ENCODE results near the gene NOTCH4. TPM values are rescaled to one million over a fixed set of nuclear protein-coding genes. Genes with fewer than 3 reads are reported as not detected.

The NOTCH4 gene
- total RNA-seq, 1 donor from 2014 or later, result 9.9 TPM

- Histone ChIP-seq H3K9ac (ENCODE audit: low read depth in 1 of 3, low read length in 3 of 3) (no peak overlapping the region), H3K4me3 (ENCODE audit: low read length in 3 of 3) (no peak overlapping the region), H3K4me1 (ENCODE audit: control insufficient read depth in 3 of 3, insufficient read depth in 3 of 3, low read length in 3 of 3) (peaks cover 6 to 7% (median 7%) of the 10 kb centered on the region in 3 donors), H3K27ac (ENCODE audit: low read depth, low read length) (no peak overlapping the region), H3K36me3 (ENCODE audit: control insufficient read depth in 3 of 3, insufficient read depth in 3 of 3, low read length in 3 of 3) (no peaks in the 10 kb centered on the region), H3K27me3 (ENCODE audit: control insufficient read depth in 3 of 3, insufficient read depth in 3 of 3, low read length in 3 of 3) (peaks cover 17 to 34% (median 25%) of the 10 kb centered on the region in 3 donors), H3K9me3 (ENCODE audit: control insufficient read depth in 3 of 3, low read length in 3 of 3) (no peaks in the 10 kb centered on the region)
Measured at GRCh38 chr6:32147401-32148132, 76.3 kb downstream of the NOTCH4 start.

GRCh38 chr6:32146687-32147086 is 77.2 kb downstream of the NOTCH4 start:
- H3K9me3 ChIP-seq (ENCODE audit: control insufficient read depth in 3 of 3, low read length in 3 of 3), result no peaks in the 10 kb centered on the region
- H3K9ac ChIP-seq (ENCODE audit: low read depth in 1 of 3, low read length in 3 of 3), result no peak overlapping the region
- H3K4me3 ChIP-seq (ENCODE audit: low read length in 3 of 3), result no peak overlapping the region
- no peaks in the 10 kb centered on the region for H3K36me3 ChIP-seq (ENCODE audit: control insufficient read depth in 3 of 3, insufficient read depth in 3 of 3, low read length in 3 of 3)
- no peaks in the 10 kb centered on the region for H3K4me1 ChIP-seq (ENCODE audit: control insufficient read depth in 3 of 3, insufficient read depth in 3 of 3, low read length in 3 of 3)
- H3K27me3 ChIP-seq (ENCODE audit: control insufficient read depth in 3 of 3, insufficient read depth in 3 of 3, low read length in 3 of 3), result peaks cover 17 to 34% (median 25%) of the 10 kb centered on the region in 3 donors
- no peak overlapping the region for H3K27ac ChIP-seq (ENCODE audit: low read depth, low read length)

- H3K27ac ChIP-seq (ENCODE audit: low read depth, low read length), result no peak overlapping the region
- H3K36me3 ChIP-seq (ENCODE audit: control insufficient read depth in 3 of 3, insufficient read depth in 3 of 3, low read length in 3 of 3), result no peaks in the 10 kb centered on the region
- peaks cover 14 to 33% (median 25%) of the 10 kb centered on the region in 3 donors for H3K27me3 ChIP-seq (ENCODE audit: control insufficient read depth in 3 of 3, insufficient read depth in 3 of 3, low read length in 3 of 3)
- no peaks in the 10 kb centered on the region for H3K4me1 ChIP-seq (ENCODE audit: control insufficient read depth in 3 of 3, insufficient read depth in 3 of 3, low read length in 3 of 3)
- no peak overlapping the region for H3K4me3 ChIP-seq (ENCODE audit: low read length in 3 of 3)
- H3K9ac ChIP-seq (ENCODE audit: low read depth in 1 of 3, low read length in 3 of 3), result no peak overlapping the region
- no peaks in the 10 kb centered on the region for H3K9me3 ChIP-seq (ENCODE audit: control insufficient read depth in 3 of 3, low read length in 3 of 3)
Measured at GRCh38 chr6:32146287-32146686, 77.6 kb downstream of the NOTCH4 start.

Small RNA genes within 50 kb of the gene (small RNA-seq; reads per million reads assigned to genes)
- gene AL662884.1 (not detected), gene MIR6833 (not detected)

Other genes with a start within 250 kb of the NOTCH4 start
- 14.1 TPM for gene C4A, start 242.0 kb downstream of the NOTCH4 start, total RNA-seq
- 18.3 TPM for gene C4B, start 209.3 kb downstream of the NOTCH4 start, total RNA-seq
- gene CYP21A2, start 185.7 kb downstream of the NOTCH4 start, total RNA-seq, result not detected
- gene TNXB, start 114.7 kb downstream of the NOTCH4 start, total RNA-seq, result 130 TPM
- 14.1 TPM for gene ATF6B, start 95.8 kb downstream of the NOTCH4 start, total RNA-seq
- 5.7 TPM for gene FKBPL, start 93.8 kb downstream of the NOTCH4 start, total RNA-seq
- not detected for gene PRRT1, start 72.1 kb downstream of the NOTCH4 start, total RNA-seq
- gene PPT2, start 69.9 kb downstream of the NOTCH4 start, total RNA-seq, result 31.3 TPM
- gene EGFL8, start 59.5 kb downstream of the NOTCH4 start, total RNA-seq, result 14.6 TPM
- 8.4 TPM for gene AGPAT1, start 48.0 kb downstream of the NOTCH4 start, total RNA-seq
- 57.9 TPM for gene RNF5, start 45.7 kb downstream of the NOTCH4 start, total RNA-seq
- gene AGER, start 39.8 kb downstream of the NOTCH4 start, total RNA-seq, result 0.52 TPM
- gene PBX2, start 33.9 kb downstream of the NOTCH4 start, total RNA-seq, result 50.1 TPM
- 1.6 TPM for gene GPSM3, start 31.4 kb downstream of the NOTCH4 start, total RNA-seq
- not detected for gene TSBP1, start 147.8 kb upstream of the NOTCH4 start, total RNA-seq
- not detected for gene BTNL2, start 183.1 kb upstream of the NOTCH4 start, total RNA-seq
- 54.3 TPM for gene HLA-DRA, start 215.8 kb upstream of the NOTCH4 start, total RNA-seq

All from skeletal muscle tissue (tissue), 5 donors.